Stomach (tissue), 9 donors: ENCODE results near the gene HMGN2. TPM values are rescaled to one million over a fixed set of nuclear protein-coding genes. Genes with fewer than 3 reads are reported as not detected.

ENCODE experiments used
- DNase-seq, 2 donors: peaks; one replicate each; pipeline versions ENCODE4 v3.0.0 to v3.0.0-alpha.2; 2013 to 2019
- H3K27ac ChIP-seq, 5 donors: fragments of 200-600 bp in 4 of 5; sonication (generic) in 4 of 5; one replicate each; pipeline ENCODE4 v1.5.1; 2013 to 2019; ENCODE audit warnings: mild to moderate bottlenecking in 1 of 5, moderate library complexity in 1 of 5
- H3K27me3 ChIP-seq, 3 donors: fragments of 200-600 bp; sonication (generic); one replicate each; pipeline ENCODE4 v1.5.1; 2017 to 2019; ENCODE audit warnings: mixed run types in 1 of 3
- H3K36me3 ChIP-seq, 4 donors: fragments of 200-600 bp; sonication (generic); 1 replicate in 3 of 4; 2 replicates in 1 of 4; pipeline ENCODE4 v1.5.1; 2016 to 2019
- H3K4me1 ChIP-seq, 4 donors: fragments of 200-600 bp; sonication (generic); one replicate each; pipeline ENCODE4 v1.5.1; 2016 to 2019
- H3K4me3 ChIP-seq, 4 donors: fragments of 200-600 bp; sonication (generic) in 3 of 4; one replicate each; pipeline ENCODE4 v1.5.1; 2016 to 2019; ENCODE audit warnings: mild to moderate bottlenecking in 1 of 4
- H3K9me3 ChIP-seq, 4 donors: fragments of 200-600 bp; sonication (generic); one replicate each; pipeline ENCODE4 v1.5.1; 2016 to 2019
- CTCF ChIP-seq, 7 experiments: fragments of 450-650 bp in 4 of 7; fragments of 200-600 bp in 3 of 7; sonication (generic) in 3 of 7; IDR thresholded peaks; one replicate each; pipeline ENCODE4 v1.5.1; 2016 to 2019; ENCODE audit warnings: antibody characterized with exemption in 7 of 7, control low read depth in 2 of 7, mild to moderate bottlenecking in 1 of 7
- EP300 ChIP-seq: sonication (generic); formaldehyde crosslinking; IDR thresholded peaks from one replicate; pipeline ENCODE4 v1.6.1; 2017; ENCODE audit warnings: antibody characterized with exemption
- POLR2A ChIP-seq, 4 donors: fragments of 450-650 bp; IDR thresholded peaks; one replicate each; pipeline ENCODE4 v1.6.1; 2016; ENCODE audit warnings: antibody characterized with exemption in 4 of 4, control low read depth in 2 of 4, mild to moderate bottlenecking in 1 of 4, moderate library complexity in 1 of 4
- POLR2AphosphoS5 ChIP-seq, 3 donors: sonication (generic); formaldehyde crosslinking; IDR thresholded peaks; one replicate each; pipeline ENCODE4 v1.6.1; 2016; ENCODE audit warnings: antibody characterized with exemption in 3 of 3
- WGBS, 5 donors: extraction: QIAGEN DNeasy Blood & Tissue Kit in 3 of 5; methylation state at CpG; one replicate each; pipeline versions ENCODE4 v1.1.5 to v1.1.7; 2013 to 2018; 5-methylcytosine and 5-hydroxymethylcytosine counted together
- intact Hi-C: fragments of 100-400 bp; cut with DNase I; formaldehyde crosslinking; loops from one replicate; pipeline ENCODE4 v1.15.1; 2023; ENCODE audit warnings: low total_unique reads
- polyA plus RNA-seq, 3 donors: library from polyadenylated mRNA; stranded (reverse); fragments of 200-250 nt; gene quantifications; one replicate each; pipeline ENCODE4 v1.2.3, GENCODE V29; 2013
- total RNA-seq, 5 donors: library from RNA; depleted of rRNA; stranded (reverse); fragments of >200 nt; gene quantifications; one replicate each; pipeline versions ENCODE4 v1.1.0 to v1.2.3, GENCODE V29; 2014 to 2016
- donor health status: healthy with polysubstance abuse.
- donor health status: Bipolar disorder and iron deficiency.
- donor health status: healthy.

HMGN2 gene
- total and polyA plus RNA-seq, 8 donors = 70.1 to 897 (median 445) TPM

- TF ChIP-seq POLR2AphosphoS5 (IDR thresholded peaks at IDR 0.05) = no peak
- TF ChIP-seq POLR2A (IDR thresholded peaks at IDR 0.05) = no peak
- TF ChIP-seq CTCF (IDR thresholded peaks at IDR 0.05) = no peak
- no peak for TF ChIP-seq EP300
- Histone ChIP-seq H3K36me3 (peaks cover 39 to 97% (median 92%) of the 10 kb centered on the region in 4 donors), H3K4me1 (peaks cover 0 to 7% (median 0%) of the 10 kb centered on the region in 4 donors), H3K27me3 (no peaks in the 10 kb centered on the region), H3K9me3 (no peaks in the 10 kb centered on the region), H3K4me3 (no peak overlapping the region), H3K27ac (no peak overlapping the region)
- DNase-seq = no peak
- 71 to 86% (median 84%) methylated on average over 3 of the region's 3 CpGs for WGBS, 5 donors
- intact Hi-C loops = no loop called here
Measured at GRCh38 chr1:26459573-26460031, 12.6 kb upstream of the HMGN2 start.

- Histone ChIP-seq H3K27ac (no peak overlapping the region), H3K4me3 (no peak overlapping the region), H3K27me3 (no peaks in the 10 kb centered on the region), H3K36me3 (peaks cover 22 to 66% (median 60%) of the 10 kb centered on the region in 4 donors), H3K4me1 (peaks cover 18 to 44% (median 34%) of the 10 kb centered on the region in 4 donors), H3K9me3 (no peaks in the 10 kb centered on the region)
- DNase-seq = peak in 1 of 2 donors; percentile 45
- intact Hi-C loops = no loop called here
- TF ChIP-seq POLR2A (IDR thresholded peaks at IDR 0.05) (no peak), EP300 (no peak), POLR2AphosphoS5 (IDR thresholded peaks at IDR 0.05) (no peak), CTCF (IDR thresholded peaks at IDR 0.05) (no peak)
- WGBS, 5 donors = 42 to 67% (median 64%) methylated on average over 10 of the region's 10 CpGs
Measured at GRCh38 chr1:26468911-26469310, 3.3 kb upstream of the HMGN2 start.

- H3K4me1 ChIP-seq = peaks cover 24 to 50% (median 41%) of the 10 kb centered on the region in 4 donors
- no peak for DNase-seq
- H3K27ac ChIP-seq = no peak overlapping the region
- 86 to 96% (median 91%) methylated on average over 5 of the region's 5 CpGs for WGBS, 5 donors
- H3K36me3 ChIP-seq = peaks cover 22 to 66% (median 60%) of the 10 kb centered on the region in 4 donors
- no peaks in the 10 kb centered on the region for H3K9me3 ChIP-seq
- intact Hi-C loops = no loop called here
- H3K4me3 ChIP-seq = no peak overlapping the region
- H3K27me3 ChIP-seq = no peaks in the 10 kb centered on the region
- no peak for TF ChIP-seq POLR2A (IDR thresholded peaks at IDR 0.05)
- TF ChIP-seq POLR2AphosphoS5 (IDR thresholded peaks at IDR 0.05) = no peak
- no peak for TF ChIP-seq EP300
- no peak for TF ChIP-seq CTCF (IDR thresholded peaks at IDR 0.05)
Measured at GRCh38 chr1:26469558-26469957, 2.7 kb upstream of the HMGN2 start.

- DNase-seq = peak in 1 of 2 donors; percentile 26
- TF ChIP-seq POLR2AphosphoS5 (IDR thresholded peaks at IDR 0.05) = no peak
- no peak for TF ChIP-seq POLR2A (IDR thresholded peaks at IDR 0.05)
- no peak for TF ChIP-seq CTCF (IDR thresholded peaks at IDR 0.05)
- no peak for TF ChIP-seq EP300
- no peaks in the 10 kb centered on the region for H3K9me3 ChIP-seq
- H3K36me3 ChIP-seq = peaks cover 11 to 59% (median 54%) of the 10 kb centered on the region in 4 donors
- H3K27me3 ChIP-seq = no peaks in the 10 kb centered on the region
- peak overlapping the region; percentile 94 to 100 (median 98) for H3K4me3 ChIP-seq
- peaks cover 25 to 55% (median 45%) of the 10 kb centered on the region in 4 donors for H3K4me1 ChIP-seq
- peak overlapping the region in 4 of 5 donors; percentile 99 to 100 (median 100) for H3K27ac ChIP-seq
- intact Hi-C loops = no loop called here
- 40 to 48% (median 44%) methylated on average over 14 of the region's 14 CpGs for WGBS, 5 donors
Measured at GRCh38 chr1:26470878-26471497, 1.3 kb upstream of the HMGN2 start.
